GM19239 (cell line): Measurements from ENCODE around the gene PRSS1.
"Not testable (repeated sequence)": the region's sequence is repeated elsewhere in the genome, so short reads cannot be mapped to it uniquely, and the experiment has no call there.

ENCODE experiments used
- DNase-seq: peaks from one replicate; pipeline ENCODE4 v3.0.0; 2011; ENCODE audit warnings: low spot score; ENCODE audit not compliant: insufficient read length
- FAIRE-seq: peaks from 2 replicates; lab custom pipeline; 2011; peaks lifted over from hg19 to GRCh38; lab: Jason Lieb, UNC

Gene PRSS1

DNA sequence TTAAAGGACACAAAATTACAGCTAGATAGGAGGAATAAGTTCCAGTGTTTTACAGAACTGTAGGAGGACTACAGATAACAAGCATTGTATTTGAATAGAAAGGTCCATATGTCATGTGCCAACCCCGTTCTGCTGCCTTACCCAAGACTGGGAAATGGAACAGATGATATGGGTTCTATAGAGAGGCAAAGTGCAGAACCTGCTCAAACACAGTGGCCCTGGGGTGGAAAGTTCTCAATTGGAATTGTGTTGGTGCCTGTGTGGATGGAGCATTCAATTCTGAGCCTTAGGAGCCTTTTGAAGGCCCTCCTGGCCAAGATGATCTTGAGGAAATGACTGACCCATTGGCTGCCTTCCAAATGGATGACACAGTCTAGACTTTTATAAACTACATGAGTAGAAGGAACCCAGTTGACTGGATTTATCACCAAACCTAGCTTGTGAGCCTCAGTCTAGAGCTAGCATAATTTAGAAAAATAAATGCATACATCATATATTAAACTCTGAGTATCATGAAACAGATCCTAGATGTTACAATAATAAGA lies 4.1 kb upstream of the PRSS1 start:
- FAIRE-seq, result no peak

DNA sequence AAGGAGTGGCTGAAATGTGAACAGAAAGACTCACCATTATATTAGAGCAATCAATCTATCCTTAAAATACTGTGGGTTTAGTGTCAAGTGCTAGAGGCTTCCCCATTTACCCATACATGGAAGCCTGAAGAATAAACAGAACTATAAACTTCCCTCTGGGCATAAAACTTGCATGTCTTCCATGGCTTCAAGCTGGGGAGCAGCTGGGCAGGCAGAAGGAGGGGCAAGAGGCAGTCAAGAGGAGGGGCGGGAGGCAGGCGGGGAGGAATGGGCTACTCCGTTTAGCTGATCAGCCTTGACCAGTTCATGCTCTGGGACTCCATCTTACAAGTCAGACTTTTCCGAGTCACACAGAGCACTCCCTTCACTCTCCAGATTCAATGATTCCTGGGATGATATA lies 3.5 kb upstream of the PRSS1 start:
- no peak for DNase-seq
- FAIRE-seq, result no peak

More for the DNA sequence above, 4.1 kb upstream of the PRSS1 start:
- DNase-seq, result no peak

DNA sequence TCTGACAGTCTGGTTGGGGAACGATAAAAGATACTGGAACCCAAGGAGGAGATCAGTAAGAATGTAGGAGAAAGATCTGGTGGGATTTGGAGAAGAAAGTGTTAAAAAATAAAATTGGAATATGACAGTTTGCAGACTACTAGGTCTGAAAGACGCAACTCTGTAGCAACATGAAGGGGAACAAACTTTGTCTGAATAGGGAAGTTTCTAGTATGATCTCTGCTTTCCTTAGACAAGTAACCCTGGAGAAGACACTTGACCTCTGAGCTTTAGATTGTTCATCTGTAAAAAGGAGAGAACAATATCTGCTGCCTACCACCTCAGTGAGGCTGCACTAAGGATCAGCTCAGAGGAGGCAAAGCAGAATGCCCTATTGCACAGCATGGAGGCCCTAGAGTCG lies 3.0 kb upstream of the PRSS1 start:
- DNase-seq (no peak), FAIRE-seq (no peak)

DNA sequence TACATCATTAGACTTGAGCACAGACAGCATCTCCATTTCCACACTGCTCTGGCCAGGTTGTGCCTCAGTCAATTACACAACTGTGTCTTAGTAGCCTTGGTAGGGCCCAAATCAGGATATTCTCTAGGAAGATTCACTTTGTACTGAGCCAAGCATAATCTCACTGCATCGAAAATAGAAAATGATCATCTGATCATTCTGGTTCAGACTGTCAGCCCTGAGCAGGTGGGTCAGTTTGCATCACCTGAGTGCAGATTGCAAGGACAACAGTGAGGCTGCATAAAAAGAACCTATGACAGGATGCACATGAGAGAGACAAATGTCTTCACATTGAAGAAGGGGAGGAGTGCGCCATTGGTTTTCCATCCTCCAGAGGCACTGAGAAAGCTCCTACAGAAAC lies 862 bp upstream of the PRSS1 start:
- not testable (repeated sequence) for DNase-seq, FAIRE-seq

DNA sequence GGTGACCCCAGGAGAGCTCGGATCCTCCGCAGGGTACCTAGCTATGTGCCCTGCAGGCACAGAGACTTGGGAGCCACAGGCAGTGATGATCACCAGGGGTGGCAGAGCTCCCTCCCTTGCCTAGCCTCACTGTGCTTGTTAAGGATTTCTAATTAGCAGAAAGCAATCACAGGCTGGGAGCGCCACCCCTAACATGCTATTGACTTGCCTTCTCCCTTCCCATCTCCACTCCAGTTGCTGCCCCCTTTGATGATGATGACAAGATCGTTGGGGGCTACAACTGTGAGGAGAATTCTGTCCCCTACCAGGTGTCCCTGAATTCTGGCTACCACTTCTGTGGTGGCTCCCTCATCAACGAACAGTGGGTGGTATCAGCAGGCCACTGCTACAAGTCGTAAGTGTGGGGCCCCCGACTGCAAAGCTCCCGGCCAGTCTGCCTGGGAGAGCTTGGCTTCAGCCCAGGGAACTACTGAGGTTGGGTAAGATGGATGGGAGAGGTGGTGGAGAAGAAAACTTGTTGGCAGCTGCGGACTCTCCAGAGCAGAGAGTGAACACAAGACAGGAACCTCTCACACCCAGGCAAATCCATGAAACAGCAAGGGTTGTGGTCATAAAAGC lies 1.2 kb downstream of the PRSS1 start:
- FAIRE-seq (no peak), DNase-seq (no peak)

DNA sequence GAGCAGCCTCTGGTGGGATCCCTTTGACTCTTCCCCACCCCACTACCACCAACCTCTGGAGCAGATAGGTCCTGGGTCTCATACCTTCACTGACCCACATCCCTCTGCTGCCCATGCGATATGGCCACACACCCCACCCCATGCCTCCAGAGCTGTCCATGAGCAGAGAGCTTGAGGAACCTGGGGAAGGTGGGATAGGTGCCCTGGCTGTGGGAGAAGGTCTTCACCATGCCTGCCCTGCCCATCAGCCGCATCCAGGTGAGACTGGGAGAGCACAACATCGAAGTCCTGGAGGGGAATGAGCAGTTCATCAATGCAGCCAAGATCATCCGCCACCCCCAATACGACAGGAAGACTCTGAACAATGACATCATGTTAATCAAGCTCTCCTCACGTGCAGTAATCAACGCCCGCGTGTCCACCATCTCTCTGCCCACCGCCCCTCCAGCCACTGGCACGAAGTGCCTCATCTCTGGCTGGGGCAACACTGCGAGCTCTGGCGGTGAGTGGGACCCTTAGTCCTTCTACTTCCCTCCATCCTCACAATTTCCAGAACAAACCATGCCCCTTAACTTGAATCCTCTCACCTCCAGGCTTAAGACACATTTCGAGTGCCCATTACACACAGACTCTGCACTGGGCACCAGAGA lies 2.4 kb downstream of the PRSS1 start:
- not testable (repeated sequence) for FAIRE-seq, DNase-seq

DNA sequence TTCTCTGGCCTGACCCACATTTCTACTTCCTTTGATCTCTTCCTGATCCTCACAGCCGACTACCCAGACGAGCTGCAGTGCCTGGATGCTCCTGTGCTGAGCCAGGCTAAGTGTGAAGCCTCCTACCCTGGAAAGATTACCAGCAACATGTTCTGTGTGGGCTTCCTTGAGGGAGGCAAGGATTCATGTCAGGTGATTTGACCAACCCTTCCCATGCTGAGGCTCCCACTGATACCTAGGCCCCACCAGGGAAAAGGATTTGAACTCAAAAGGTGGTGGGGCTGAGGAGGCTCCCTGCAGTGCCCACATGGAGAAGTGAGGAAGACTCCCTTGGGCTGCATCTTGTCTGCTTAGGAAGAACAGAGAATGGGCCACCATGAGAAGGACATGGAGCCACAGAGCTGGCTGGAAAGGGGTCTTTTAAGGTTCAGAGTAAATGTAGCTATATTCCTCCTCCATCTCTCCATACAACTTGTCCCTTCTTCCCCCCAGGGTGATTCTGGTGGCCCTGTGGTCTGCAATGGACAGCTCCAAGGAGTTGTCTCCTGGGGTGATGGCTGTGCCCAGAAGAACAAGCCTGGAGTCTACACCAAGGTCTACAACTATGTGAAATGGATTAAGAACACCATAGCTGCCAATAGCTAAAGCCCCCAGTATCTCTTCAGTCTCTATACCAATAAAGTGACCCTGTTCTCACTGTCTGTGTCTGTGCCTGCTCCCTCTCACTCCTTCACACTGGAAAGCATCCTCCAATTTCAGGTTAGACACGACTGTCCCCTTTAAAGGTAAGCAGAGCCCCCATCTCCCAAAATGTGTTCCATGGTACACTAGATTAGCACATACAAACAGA lies 3.3 kb downstream of the PRSS1 start:
- FAIRE-seq (no peak), DNase-seq (no peak)

DNA sequence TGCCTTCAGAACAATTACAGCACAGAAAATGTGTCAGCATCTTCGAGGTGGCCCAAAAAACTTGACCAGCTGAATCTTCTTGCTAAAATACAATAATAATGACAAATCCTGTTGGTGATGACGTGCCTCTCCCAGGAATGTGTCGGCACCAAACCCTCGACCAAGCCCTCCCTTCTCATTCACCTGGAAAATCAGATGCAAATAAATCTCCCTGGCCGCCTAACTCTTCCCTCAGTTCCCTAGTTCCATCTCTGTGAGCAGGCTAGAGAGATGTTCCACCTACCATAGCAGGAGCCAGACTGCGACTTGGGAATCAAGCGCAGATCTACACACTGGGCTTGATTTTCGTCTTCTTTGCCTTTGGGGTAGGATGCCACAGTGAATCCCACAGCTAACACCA lies 4.1 kb downstream of the PRSS1 start:
- FAIRE-seq, result no peak
- DNase-seq, result no peak

DNA sequence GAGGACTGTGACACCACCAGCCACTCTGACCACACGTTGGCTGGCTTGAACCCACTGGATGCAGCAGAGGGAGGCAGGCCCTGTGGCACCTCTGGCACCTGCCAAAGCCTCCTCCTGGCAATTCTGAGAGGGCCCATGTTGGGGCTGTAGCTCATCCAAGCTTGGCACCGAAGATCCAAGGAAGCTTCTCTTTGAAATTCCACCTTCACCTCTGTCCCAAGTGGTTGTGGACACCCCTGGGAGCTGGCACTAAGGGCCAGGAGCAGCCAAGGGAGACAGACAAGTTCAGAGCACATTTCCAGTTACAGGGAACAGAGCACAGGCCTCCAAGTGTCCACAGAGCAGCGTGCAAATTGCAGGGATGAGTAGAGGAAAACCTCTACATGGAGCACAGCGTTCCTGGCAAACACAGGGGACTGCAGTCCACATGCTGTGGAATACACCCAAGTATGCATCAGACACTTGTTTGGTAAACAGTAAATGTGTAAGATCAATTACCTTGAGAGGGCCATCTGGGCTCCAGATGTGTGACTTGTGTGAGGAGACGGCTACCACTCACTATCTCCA lies 4.7 kb downstream of the PRSS1 start:
- not testable (repeated sequence) for FAIRE-seq, DNase-seq

DNA sequence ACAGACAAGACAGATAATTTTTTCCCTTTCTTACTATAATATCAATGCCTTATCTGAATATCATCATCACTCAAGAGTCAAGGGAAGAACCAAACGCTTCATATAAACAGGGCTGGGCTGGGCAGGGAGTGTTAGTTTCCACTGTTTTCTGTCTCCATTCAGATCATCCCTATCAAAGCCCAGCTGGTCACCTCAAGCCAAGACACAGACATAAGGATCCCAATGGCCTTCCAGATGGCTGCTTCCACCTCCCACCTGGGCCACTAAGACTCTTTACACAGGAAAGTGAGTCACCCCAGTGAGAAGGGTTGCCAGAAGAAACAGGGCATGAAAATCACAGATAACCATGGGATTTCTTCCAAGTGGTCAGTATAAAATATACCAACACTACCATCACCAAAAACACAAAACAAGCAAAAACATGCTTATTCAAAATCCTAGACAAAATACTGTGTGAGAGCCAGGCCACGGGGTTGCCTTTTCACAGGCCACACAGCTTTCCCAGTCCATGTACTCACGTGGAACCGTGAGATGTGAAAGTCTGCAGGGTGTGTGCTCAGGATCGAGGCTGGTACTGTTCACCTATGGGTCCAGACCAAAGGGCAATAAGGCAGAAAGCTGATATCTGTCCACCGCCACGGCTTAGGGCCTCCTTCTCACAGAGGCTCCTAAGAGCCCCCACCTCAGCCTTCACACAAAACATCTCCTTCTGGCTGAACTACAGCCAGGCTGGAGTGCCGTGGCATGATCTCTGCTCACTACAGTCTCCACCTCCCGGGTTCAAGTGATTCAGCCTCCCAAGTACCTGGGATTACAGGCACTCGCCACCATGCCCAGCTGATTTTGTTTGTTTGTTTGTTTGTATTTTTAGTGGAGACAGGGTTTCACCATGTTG lies 5.7 kb downstream of the PRSS1 start:
- no peak for FAIRE-seq
- DNase-seq, result no peak

DNA sequence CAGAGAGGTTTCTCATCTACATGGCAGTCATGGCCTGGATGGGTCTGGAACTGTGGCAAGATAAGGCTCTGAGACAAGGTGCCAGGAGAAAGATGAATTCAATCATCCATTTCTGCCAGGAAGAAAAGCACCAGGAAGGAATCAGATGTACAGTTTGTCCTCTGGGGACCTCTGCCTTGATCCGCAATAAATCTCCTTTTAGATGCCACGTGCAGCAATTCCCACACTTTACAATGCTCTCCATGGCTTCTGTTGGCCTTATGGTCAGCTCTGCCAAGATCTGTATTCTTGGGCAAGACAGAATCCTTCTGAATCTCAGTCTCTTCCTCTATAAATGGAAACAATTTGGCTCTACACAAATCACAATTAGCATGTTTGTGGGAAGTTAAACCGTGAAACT lies 9.0 kb downstream of the PRSS1 start:
- FAIRE-seq, result not testable (repeated sequence)

DNA sequence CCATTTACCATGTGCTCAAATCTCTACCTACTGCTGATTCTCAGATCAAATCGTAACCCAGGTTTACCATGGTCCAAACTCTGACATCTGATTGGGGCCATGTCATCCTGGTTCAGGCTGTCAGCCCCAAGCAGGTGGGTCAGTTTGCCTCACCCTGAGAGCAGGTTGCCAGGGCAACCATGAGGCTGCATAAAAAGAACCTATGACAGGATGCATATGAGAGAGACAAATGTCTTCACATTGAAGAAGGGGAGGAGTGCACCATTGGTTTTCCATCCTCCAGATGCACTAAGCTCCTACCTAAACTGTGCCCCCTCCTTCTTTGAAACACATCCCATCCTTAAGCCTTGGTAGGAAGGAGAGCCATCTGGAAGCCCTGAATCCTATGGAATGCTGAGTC lies 10.2 kb downstream of the PRSS1 start:
- DNase-seq (no peak), FAIRE-seq (no peak)

More for the DNA sequence above, 9.0 kb downstream of the PRSS1 start:
- not testable (repeated sequence) for DNase-seq

DNA sequence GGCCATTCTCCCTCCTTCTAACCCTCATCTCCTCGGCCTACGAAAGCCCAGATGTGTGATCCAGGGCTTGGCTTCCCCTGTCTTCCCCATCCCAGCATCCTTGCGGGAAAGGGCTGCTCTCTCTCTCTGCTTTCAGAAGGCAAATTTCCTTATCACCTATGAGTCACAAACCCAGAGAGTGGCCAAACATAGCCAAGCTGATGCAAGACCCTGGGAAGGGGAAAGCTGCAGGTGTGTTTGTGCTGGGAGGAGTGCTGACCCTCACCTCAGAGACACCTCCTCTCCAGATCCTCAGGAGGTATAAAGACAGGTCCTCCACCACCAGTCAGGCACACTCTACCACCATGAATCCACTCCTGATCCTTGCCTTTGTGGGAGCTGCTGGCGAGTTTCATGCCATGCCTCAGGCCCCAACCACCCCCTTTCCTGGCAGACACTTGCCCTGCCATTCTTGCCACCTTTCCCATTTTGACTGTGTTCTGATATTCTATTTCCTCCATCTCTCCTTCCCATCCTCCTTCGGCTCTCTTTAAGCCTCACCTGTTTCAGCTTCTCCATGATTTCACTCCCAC lies 10.9 kb downstream of the PRSS1 start:
- DNase-seq (no peak), FAIRE-seq (no peak)

DNA sequence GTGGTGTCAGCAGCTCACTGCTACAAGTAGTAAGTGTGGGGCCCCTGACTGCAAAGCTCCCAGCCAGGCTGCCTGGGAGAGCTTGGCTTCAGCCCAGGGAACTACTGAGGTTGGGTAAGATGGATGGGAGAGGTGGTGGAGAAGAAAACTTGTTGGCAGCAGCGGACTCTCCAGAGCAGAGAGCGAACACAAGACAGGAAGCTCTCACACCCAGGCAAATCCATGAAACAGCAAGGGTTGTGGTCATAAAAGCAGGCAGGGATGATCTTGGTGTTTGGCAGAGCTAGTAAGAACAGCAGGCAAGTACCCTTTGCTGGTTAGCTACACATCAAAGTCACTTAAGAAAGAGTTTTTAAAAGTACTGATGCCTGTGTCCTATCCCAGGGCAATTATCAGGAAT lies 12.3 kb downstream of the PRSS1 start:
- DNase-seq, result not testable (repeated sequence)

DNA sequence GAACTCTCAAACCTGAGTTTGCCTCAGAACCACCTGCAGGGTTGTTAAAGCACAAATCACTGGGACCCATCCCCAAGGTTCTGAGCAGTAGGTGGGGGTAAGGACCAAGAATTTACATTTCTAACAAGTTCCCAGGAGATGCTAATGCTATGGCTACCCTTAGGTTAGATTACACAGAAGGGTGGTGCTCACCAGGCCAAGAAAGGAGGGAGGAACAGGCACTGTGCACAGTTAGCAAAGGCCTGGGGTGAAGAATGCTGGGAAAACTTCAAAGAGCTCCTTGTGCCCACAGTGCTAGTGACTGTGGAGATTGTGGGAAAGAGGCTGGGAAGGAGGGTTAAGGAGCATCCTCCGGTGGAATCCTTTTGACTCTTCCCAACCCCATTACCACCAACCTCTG lies 12.8 kb downstream of the PRSS1 start:
- FAIRE-seq (no peak), DNase-seq (no peak)

More for the DNA sequence above, 12.3 kb downstream of the PRSS1 start:
- not testable (repeated sequence) for FAIRE-seq

DNA sequence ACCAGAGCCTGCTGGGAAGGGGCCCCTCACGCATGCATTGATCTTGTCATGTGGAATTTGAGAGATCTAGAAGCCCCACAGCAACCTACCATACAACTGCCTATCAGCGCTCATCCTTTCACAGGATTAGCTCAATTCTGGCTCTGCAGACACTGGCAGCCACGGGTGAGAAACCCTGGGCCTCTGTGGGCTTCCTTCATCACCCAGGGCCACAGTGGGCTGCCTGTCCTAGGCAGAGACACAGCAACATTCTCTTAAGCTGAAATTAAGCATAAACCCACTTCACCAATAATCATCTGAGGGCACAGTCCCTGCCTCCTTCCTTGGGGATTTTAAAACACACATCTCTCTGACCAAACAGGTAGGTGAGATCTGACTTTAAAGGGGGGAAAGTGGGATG lies 18.2 kb downstream of the PRSS1 start:
- no peak for FAIRE-seq

DNA sequence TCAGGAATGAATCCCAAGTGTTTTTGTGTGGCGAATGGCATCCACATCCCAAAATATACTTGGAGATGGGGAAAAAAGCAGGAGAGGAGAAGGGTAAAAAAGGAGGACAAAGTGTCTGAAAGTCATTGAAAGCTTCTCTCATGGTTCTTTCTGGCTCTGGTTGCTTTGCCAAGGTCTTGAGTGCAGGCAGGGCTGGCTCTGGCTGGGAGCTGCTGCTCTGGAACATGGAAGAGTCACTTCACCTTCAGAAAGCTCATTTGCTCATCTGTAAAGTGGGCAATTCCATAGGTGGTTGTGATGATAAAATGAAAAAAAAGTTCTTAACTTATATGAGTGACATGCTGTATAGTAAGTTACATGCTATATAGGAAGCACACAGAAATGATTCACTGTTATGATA lies 18.6 kb downstream of the PRSS1 start:
- FAIRE-seq (no peak), DNase-seq (no peak)

More for the DNA sequence above, 18.2 kb downstream of the PRSS1 start:
- DNase-seq, result no peak

DNA sequence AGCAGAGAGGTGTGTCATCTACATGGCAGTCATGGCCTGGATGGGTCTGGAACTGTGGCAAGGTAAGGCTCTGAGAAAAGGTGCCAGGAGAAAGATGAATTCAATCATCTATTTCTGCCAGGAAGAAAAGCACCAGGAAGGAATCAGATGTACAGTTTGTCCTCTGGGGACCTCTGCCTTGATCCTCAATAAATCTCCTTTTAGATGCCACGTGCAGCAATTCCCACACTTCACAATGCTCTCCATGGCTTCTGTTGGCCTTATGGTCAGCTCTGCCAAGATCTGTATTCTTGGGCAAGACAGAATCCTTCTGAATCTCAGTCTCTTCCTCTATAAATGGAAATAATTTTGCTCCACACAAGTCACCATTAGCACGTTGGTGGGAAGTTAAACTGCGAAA lies 19.6 kb downstream of the PRSS1 start:
- not testable (repeated sequence) for FAIRE-seq, DNase-seq
